ENCODE results near the gene CHST15. TPM values are rescaled to one million over a fixed set of nuclear protein-coding genes. Genes with fewer than 3 reads are reported as not detected.

The CHST15 gene
- total and polyA plus RNA-seq, 2 of the 4 experiments (the other 2 are of a cell fraction), result 0.14 to 0.18 TPM

- Histone ChIP-seq H3K14ac (replicated peaks; ENCODE audit: low read depth, low read length) (no peak overlapping the region), H3K56ac (ENCODE audit: extremely low read depth, insufficient read depth, low read length) (no peak overlapping the region), H3K18ac (ENCODE audit: low read depth, low read length) (no peak overlapping the region), H3K9ac (ENCODE audit: low read depth, low read length) (no peak overlapping the region), H3K27ac (ENCODE audit: insufficient read depth, low read length) (no peak overlapping the region), H3K4me2 (ENCODE audit: low read depth, low read length) (no peak overlapping the region), H3K9me1 (ENCODE audit: insufficient read depth, low read length) (no peaks in the 10 kb centered on the region), H3K23ac (ENCODE audit: low read depth, low read length) (no peak overlapping the region), H2BK5ac (ENCODE audit: low read depth, low read length, poor library complexity, severe bottlenecking) (no peak overlapping the region), H4K91ac (ENCODE audit: insufficient read depth, low read depth, low read length) (no peak overlapping the region), H4K5ac (ENCODE audit: low read depth, low read length) (no peak overlapping the region), H2BK20ac (ENCODE audit: low read depth, low read length) (no peak overlapping the region), H4K20me1 (ENCODE audit: insufficient read depth, low read length) (no peaks in the 10 kb centered on the region), H2BK120ac (ENCODE audit: low read depth, low read length) (no peak overlapping the region), H3K4ac (ENCODE audit: low read depth, low read length) (no peak overlapping the region), H3K9me3 (ENCODE audit: control insufficient read depth, insufficient read depth, low read length) (0 out of 2 replicates have a peak, but pooled peaks cover 4% of the 10 kb centered on the region), H3K4me1 (ENCODE audit: control insufficient read depth, insufficient read depth, low read length) (no peaks in the 10 kb centered on the region), H2BK15ac (ENCODE audit: low read depth, low read length) (no peak overlapping the region), H4K8ac (ENCODE audit: low read depth in 2 of 2, low read length in 2 of 2) (no peak overlapping the region), H3K79me1 (ENCODE audit: low read depth in 1 of 2, low read length in 2 of 2) (no peaks in the 10 kb centered on the region), H2AFZ (replicated peaks; ENCODE audit: low read length, poor library complexity) (no peak overlapping the region), H2AK9ac (replicated peaks; ENCODE audit: low read depth, low read length, poor library complexity) (no peak overlapping the region), H3K4me3 (ENCODE audit: insufficient read depth, low read depth, low read length) (no peak overlapping the region), H3K27me3 (ENCODE audit: control insufficient read depth, insufficient read depth, low read length) (no peaks in the 10 kb centered on the region), H3K36me3 (ENCODE audit: control insufficient read depth, insufficient read depth, low read length) (no peaks in the 10 kb centered on the region), H2AK5ac (ENCODE audit: low read depth, low read length) (no peak overlapping the region)
- ATAC-seq (ENCODE audit: low read depth) (no peak), DNase-seq (no peak)
- WGBS, 2 experiments (ENCODE audit: extremely low coverage in 2 of 2, insufficient read length in 1 of 2), result no CpG with 5 or more reads among the region's 8 CpGs
- BruUV-seq (replicated peaks), result no TSS peak
- TF ChIP-seq RAD21 (IDR thresholded peaks at IDR 0.05; ENCODE audit: low read length) (no peak), RCOR1 (IDR thresholded peaks at IDR 0.05; ENCODE audit: insufficient replicate concordance, low read length) (no peak)
- POLR2A ChIA-PET (ENCODE audit: unreplicated experiment), result no interaction called here
- intact Hi-C loops (cut with micrococcal nuclease), result no loop called here
- in situ Hi-C loops (cut with MboI; ENCODE audit: low sequenced_read_pairs), result no loop called here
- dilution Hi-C loops (cut with HindIII; ENCODE audit: low sequenced_read_pairs, unreplicated experiment), result no loop called here
- CTCF ChIA-PET, result no interaction called here
These were observed 85.6 kb downstream of the CHST15 start for GRCh38 chr10:124007773-124008145.

Data from IMR-90 (cell line).